ENCODE data around the gene DCAF15. TPM values are rescaled to one million over a fixed set of nuclear protein-coding genes. Genes with fewer than 3 reads are reported as not detected.

The DCAF15 gene
- total RNA-seq, 1 donor from 2014 or later = 13.5 TPM

DNA sequence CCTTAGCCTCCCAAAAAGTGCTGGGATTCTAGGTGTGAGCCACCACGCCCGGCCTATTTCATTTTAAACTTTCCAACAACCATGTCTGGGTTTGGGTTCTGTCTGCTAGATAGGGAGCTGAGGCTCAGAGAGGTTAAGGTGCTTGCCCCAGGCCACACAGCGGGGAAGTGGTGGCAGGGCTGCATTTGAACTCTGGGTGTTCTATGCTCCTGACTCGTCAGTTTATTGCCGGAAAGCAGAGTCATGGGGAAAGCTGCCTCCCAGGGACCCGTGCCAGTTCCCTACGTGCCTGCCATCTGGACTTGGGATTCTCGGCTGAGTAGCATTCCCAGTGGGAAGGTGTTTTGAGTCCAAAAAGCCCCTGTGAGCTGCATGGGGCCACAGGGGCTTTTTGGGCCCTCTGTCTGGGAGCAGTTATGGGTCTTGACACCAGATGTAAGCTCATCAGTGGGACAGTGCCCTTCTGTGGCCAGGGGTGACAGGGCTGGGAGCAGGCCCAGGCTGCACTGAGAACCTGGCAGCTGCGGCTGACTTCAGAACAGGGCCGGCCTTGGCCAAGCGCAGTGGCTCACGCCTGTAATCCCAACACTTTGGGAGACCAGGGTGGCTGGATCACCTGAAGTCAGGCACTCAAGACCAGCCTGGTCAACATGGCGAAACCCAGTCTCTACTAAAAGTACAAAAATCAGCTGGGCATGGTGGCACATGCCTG lies 42.9 kb downstream of the DCAF15 start:
- DNase-seq = no peak

DNA sequence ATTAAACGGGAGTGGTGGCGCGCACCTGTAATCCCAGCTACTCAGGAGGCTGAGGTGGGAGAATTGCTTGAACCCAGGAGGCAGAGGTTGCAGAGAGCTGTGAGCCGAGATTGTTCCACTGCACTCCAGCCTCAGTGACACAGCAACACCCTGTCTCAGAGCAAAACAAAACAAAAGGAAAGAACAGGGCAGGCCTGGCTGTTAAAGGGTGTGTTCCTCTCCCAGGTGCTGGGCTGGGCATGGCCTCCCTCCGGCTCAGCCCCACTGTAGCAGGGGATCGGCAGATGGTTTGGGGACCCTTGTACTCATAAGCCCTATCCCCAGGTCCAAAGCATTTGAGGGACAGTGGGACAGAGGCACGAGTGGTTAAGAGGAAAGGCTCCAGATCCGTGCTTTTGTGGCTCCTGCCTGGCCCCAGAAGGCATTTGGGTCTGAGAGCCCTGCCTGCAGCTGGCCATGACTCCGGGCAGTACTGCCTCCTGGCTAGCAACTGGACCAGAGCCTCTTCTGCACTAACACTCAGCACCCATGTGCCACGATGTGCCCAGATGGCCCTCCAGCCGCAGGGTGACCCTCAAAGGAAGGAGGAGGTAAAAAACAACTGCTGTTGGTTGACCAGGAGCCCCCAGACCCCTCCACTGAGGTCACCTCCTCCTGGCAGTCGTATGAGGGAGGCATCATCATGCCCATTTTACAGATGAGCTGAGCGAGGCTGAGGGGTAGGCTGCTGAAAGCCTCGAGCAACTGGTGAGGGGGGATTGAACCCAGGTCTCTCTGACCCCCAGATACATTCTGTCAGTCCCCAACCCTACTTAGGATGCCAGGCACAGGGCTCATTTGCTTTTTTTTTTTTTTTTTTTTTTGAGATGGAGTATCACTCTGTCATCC lies 43.8 kb downstream of the DCAF15 start:
- DNase-seq = no peak

DNA sequence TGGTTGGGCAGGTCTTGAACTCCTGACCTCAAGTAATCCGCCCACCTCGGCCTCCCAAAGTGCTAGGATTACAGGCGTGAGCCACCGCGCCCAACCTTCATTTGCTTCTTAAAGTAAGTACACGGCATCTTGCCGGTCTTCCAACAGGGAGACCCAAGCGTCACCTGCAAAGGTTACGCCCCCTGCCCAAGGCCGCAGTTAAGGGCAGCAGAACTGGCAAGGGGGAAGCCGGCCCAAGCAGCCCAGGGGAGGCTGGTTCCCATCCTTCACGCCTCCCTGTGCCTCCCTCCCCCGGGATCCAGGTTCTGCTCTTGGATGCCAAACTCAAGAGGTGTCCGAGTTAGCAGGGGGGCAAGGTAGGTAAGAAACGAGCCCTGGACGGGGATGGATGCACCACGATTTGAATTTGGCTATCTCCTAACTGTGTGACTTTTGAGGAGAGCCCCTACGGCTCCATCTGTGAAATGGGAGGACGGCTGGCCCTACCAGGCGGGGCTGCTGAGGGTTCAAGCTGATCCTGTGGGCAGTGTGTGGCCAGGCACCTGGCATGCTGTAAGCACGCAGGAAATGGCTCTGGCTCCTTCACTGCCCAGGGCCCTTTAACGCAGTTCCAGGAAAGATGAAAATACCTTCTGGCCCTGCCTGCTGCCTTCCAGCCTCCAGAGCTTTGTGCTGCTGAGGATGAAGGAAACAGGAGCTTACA lies 44.8 kb downstream of the DCAF15 start:
- no peak for DNase-seq

DNA sequence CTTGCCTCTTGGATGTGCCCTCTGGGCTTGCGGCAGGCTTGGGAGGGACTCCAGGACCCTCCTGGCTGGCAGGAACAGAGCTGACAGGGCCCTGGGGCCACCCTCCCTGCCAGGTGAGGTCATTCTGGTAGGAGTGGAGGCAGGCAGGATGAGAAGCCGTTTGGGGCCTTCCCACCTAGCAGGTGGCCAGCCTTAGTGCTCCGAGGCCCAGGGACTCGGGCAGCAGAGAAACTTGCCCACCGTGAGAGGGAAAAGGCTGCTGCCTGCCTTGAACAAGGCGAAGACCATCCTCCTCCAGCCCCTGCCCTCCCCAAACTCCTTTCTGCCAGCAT lies 45.3 kb downstream of the DCAF15 start:
- no peak for DNase-seq

DNA sequence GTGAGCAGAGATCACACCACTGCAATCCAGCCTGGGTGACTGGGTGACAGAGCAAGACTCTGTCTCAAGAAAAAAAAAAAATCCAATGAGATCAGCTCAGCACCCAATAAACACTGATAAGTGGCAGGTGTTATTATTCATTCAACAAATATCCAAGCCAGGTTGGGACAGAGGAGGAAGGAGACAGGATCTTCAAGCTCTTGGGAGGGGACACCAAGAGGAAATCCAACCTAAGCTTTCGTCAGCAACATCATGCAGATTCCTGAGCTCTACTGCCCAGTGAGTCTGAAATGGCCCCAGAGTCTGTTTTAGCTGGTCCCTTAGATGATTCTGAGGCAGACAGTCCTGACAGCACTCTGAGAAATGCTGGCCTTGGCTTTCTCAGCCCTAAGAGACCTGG lies 46.1 kb downstream of the DCAF15 start:
- DNase-seq = no peak

DNA sequence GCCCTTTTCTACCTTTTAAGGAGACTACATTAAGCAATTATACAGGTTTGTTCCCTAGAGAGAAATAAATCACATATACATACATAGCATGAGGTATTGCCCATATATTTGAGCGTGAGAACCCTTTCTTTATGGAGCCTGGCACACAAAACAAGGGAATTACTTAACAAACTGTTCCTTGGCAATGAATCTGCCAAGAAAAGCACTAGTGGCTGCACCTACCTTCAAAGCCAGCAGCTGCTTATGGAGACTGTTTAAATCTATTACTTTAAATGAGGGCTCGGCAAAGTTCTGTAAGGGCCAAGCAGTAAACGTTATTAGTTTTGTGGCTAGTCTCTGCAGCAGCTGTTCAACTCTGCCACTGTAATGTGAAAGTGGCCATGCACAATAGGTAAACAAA lies 46.8 kb downstream of the DCAF15 start:
- DNase-seq = no peak

DNA sequence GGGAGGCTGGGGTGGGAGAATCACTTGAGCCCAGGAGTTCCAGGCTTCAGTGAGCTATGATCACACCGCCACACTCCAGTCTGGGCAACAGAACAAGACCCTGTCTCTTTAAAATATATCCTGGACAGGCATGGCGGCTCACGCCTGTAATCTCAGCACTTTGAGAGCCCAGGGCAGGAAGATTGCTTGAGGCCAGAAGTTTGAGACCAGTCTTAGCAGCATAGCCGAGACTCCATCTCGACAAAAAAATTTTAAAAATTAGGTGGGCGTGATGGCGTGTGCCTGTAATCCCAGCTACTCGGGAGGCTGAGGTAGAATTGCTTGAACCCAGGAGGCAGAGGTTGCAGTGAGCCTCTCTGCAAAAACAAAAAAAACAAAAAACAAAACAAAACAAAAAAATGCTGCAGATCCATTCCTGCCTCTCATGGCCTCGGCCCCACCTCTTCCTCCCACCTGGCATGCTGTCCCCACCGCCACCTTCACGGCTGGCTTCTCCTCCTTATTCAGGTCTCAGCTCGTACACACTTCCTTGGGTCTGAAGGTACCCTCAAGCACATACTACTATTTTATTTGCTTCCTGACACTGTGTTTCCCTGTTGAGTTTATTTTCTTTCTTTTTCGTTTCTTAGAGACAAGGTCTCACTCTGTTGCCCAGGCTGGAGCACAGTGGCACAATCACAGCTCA lies 48.5 kb downstream of the DCAF15 start:
- DNase-seq = no peak

DNA sequence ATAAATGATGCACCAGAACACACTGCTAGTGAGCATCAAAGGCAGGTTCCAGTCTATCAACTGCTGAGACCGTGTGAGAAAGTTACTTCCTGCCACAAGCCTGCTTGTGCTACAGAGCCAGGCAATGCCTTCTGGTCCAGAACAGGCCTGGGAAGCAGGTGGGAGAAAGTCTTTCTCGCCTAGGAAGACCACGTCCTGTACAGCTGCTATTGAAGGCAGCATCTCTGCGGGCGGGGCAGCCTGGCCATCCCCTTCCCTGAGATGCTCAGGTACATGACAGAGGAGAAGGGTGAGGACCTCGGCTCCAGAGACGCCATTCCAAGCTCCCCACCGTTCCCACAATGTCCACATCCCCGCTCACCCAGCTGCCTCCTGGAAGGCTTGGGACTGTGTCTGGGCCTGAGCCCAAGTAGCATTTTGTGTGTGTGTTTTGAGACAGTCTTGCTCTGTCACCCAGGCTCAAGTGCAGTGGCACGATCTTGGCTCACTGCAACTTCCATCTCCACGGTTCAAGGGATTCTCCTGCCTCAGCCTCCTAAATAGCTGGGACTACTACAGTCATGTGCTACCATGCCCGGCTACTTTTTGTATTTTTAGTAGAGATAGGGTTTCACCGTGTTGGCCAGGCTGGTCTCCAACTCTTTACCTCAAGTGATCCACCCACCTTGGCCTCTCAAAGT lies 50.4 kb downstream of the DCAF15 start:
- no peak for DNase-seq

DNA sequence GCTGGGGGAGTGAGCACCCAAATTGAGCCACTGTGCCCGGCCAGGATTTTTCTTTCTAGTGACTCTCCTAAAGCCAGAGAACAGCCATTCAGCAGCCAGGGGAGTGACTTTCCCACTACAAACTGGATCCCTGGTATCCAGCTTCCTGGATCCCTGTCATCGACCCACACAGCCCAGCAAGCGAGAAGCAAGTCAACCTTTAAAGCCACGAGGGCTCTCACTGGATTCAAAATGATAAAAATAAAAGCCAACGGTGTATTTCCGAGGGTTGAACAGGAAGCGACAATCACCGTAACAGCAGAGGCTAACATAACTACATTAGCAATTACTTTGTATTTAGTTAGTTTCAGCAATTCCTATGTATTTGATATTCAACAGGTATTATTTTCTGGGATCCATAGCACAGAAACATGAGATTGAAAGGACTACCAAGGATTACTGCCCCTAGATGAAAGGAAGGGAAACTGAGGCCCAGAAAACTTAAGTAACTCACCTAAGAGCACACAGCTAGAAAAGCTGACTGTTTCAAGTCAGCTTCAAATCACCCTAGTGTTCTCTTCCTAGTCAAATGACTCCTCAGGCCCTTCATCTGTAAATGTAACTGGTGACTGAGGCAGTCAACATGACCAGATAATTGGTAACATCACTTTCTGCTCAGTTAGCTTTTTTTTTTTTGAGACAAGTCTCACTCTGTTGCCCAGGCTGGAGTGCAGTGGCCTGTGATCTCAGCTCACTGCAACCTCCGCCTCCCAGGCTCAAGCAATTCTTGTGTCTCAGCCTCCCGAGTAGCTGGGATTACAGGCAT lies 51.1 kb downstream of the DCAF15 start:
- DNase-seq = no peak

DNA sequence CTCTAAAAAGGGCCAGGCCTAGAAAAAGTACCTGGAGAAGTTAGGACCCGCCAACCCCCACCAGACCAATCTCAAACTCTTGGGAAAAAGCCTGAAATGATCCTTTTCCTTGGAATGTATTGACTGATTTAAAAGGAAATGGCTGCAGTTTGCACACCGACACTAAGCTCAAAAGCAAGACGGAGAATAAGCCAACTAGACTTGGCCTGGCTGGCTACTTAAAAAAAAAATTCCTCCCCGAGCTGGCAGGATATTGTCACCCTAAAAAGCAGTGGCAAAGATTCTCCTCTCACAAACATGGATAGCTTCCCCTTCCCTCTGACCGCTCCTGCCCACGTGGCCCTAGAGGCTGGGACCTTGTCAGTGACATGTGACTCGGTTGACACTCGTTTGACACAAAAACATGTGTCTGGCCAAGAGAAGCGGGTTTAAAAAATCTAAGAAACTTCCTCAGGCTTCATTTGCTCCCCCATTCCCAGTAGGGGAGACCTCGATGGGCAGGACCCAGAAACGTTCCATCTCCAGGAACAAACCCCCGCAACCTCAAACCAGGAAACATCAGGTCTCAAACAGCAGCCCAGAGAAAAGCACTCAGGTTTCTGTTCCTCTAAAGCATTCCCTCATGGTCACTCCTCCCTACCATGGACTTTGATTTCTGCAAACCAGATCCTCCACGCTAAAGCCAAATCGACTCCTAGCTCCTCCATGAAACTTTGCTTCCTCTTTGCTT lies 52.5 kb downstream of the DCAF15 start:
- no peak for DNase-seq

DNA sequence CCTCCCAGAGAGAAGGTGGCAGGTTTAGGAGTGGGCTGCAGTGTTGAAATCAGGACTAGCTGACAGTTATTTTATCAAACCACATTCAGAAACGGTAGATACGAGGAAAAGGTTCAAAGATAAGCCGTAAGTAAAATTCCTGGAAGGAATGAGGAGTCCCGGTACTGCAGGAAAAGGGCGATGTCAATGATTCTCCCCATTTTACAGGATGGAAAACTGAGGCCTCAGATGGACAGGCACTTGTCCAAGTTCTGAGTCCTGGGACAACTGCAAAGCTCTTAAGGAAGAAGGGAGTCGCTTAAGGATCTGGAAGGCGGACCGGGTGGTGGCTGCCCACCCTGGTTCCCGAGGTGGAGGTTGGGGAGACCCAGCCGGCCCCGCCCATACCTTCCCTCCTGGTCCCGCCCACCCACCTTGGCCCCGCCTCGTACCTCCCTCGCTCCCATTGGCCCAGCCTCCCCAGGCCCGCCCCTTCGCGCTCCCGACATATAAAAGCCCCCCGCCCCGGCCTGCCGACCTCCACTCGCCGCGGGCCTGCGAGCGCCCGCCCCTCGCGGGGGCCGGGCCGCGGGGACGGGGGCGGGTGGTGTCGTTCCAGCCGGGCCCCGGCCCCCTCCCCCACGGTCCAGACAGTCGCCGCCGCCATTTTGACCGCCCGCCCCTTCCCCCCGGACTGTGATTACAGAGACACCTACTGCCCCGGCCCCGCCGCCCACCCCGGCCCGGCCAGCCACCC lies 53.2 kb downstream of the DCAF15 start:
- DNase-seq = peak; percentile 57

DNA sequence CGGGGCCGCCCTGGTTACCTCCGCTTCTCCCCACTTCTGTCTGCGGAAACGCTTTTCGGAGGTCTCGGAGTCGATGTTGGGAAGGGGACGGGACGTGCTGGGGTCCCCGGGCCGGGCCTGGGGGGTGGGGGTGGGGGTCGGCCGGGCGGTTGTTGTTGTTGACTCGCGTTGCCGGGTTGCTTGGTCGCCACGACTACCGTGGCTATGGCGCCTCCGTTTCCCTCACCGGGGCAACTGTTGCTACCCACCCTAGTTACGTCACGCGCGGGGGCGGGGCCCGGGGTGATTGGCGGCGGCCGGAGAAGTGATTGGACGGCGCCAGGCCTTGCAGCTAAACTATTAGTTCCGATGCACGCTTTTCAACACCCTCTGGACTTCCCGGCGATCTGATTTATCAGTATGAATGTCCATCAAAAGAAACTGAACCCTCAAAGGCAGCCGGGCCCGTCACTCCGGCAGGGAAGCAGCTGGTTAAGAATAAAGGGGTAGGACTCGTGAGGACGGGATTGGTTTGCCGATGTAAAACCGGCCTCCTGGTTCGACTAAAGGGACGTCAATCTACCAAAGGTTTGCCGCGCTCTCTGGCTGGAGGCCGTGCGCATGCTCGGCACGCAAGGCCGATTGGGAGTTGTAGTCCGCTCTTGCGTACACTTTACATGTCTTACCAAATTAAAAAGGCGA lies 53.9 kb downstream of the DCAF15 start, which contains the start of gene RFX1:
RFX1 (minus strand) TSS at position 236 of the 681 bp plus-strand sequence. CDS start 12,477 bp downstream, outside the sequence.
- DNase-seq = peak; percentile 100

DNA sequence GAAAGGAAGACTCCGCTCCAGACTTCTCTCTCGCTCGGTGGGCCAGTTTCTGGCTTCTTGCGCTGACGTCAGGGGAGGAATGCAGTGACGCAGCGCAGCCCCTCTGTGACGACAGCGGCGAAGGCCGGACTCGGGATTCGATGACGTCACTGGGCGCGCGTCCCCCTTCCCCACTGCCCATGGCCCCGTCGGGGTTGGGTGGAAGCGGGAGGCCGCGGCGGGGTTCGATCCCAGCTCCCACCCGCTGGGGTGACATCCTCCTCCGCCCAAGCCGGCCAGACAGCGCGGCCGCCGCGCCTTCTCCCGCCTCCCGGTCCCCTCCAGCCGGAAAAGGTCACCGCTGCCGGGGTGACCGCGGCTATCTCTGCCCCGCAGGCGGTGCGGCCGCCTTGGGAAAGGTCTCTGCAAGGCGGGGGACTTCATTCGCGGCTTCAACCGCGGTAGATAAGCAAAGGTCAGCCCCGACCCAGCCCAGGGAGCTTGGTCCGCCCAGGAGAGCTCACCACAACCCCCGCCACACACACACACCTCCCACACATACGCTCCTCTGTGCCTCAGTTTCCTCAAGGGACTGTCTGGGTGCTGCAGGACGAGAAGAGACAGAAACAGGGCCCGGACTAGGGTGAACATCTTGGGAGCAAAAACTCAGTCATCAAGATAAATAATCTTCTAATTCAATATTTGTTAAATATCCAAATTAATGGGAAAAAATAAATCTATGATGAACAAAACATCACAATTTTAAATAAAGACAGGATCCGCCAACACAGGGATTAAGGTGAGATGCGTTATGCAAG lies 54.7 kb downstream of the DCAF15 start:
- no peak for DNase-seq

Other genes with a start within 250 kb of the DCAF15 start
- 25.0 TPM for gene MRI1, start 188.0 kb upstream of the DCAF15 start, total RNA-seq
- gene C19orf53, start 178.1 kb upstream of the DCAF15 start, total RNA-seq = 40.6 TPM
- gene ZSWIM4, start 157.1 kb upstream of the DCAF15 start, total RNA-seq = 4.4 TPM
- gene NANOS3, start 75.4 kb upstream of the DCAF15 start, total RNA-seq = not detected
- gene BRME1, start 46.4 kb upstream of the DCAF15 start, total RNA-seq = 2.6 TPM
- gene CC2D1A, start 46.3 kb upstream of the DCAF15 start, total RNA-seq = 7.4 TPM
- 0.20 TPM for gene PODNL1, start 14.1 kb upstream of the DCAF15 start, total RNA-seq
- gene RFX1, start 53.8 kb downstream of the DCAF15 start, total RNA-seq = 3.9 TPM
- gene RLN3, start 75.6 kb downstream of the DCAF15 start, total RNA-seq = not detected
- gene IL27RA, start 79.3 kb downstream of the DCAF15 start, total RNA-seq = 4.7 TPM
- 0.10 TPM for gene PALM3, start 109.6 kb downstream of the DCAF15 start, total RNA-seq
- gene MISP3, start 120.3 kb downstream of the DCAF15 start, total RNA-seq = 0.89 TPM
- gene C19orf67, start 133.3 kb downstream of the DCAF15 start, total RNA-seq = not detected
- gene SAMD1, start 138.2 kb downstream of the DCAF15 start, total RNA-seq = 18.1 TPM
- 35.0 TPM for gene PRKACA, start 165.3 kb downstream of the DCAF15 start, total RNA-seq
- 3.6 TPM for gene ASF1B, start 184.1 kb downstream of the DCAF15 start, total RNA-seq

All from skin of body (tissue), 2 donors.